NCI-H2081 treated with DMSO at 0.1 percent for 48 hours (cell line): ENCODE results near the gene TMEM107.
"Not testable (repeated sequence)": the region's sequence is repeated elsewhere in the genome, so short reads cannot be mapped to it uniquely, and the experiment has no call there.

ENCODE experiments used
- DNase-seq: peaks from one replicate; lab custom pipeline; 2025; lab: John Stamatoyannopoulos, UW

TMEM107 gene

GRCh38 chr17:8189711-8190477 lies 13.7 kb upstream of the TMEM107 start, which contains the start of gene BORCS6:
TSS of gene BORCS6 (minus strand) at chr17:8190180. CDS start at chr17:8190140, 40 bp downstream.
- DNase-seq, result peak; percentile 73

DNA sequence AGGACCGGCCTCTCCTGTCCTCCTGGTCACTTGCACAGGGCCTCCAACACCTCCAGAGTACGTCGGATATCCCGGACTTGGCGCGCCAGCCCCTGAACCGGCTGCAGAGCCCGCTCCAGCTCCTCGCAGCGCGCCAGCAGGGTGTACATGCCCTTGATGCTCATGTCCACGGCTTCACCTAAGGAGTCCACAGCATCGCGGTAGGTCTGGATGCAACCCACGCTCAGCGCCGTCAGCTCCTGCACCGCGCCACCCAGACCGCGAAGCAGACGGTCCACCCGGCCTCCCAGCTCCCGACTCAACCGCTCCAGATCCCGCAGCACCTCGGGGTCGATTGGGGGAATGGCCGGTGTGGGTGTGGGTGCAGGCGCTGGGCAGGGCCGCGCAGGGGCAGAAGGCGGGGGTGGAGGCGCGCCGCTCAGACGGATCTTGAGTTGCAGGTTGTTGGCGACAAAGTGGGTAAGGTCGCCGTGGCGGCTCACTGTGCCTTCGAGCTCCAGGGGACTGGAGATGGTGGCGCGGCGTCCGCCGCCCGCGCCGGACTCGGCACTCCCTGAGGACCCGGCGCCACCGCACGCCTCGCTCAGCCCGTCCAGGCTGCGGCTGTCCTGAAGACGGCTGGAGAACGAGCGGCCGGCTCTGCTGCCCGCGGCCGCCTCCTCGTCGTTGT lies 13.0 kb upstream of the TMEM107 start:
- DNase-seq, result no peak

DNA sequence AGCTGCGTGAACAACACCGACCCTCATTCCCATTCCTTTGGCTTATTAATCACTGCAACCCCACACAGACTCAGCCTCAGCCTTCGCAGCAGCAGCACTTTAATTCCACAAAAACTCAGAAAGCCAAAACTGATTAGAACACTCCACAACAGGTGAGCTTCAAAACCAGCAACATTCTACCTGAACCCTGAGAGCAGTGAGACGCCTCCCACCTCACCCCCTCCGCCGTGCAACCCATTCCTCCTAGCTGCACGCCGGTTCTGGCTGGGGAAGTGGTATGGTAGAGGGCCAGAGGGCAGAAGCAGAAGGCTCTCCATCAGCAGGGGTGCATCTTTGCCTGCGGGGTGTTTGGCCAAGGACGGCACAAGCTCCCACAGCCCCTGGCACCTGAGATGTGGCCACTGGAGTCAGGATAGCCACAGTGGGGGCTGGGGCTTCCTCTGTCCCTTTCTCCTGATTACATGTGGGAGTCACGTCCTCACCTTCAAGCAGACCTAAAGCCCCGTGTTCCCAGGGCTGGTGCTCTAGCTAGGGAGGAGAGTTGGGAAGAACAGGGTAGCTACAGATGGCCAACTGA lies 12.2 kb upstream of the TMEM107 start:
- no peak for DNase-seq

- peak; percentile 83 for DNase-seq
Observed at GRCh38 chr17:8187517-8188262, 11.5 kb upstream of the TMEM107 start.

DNA sequence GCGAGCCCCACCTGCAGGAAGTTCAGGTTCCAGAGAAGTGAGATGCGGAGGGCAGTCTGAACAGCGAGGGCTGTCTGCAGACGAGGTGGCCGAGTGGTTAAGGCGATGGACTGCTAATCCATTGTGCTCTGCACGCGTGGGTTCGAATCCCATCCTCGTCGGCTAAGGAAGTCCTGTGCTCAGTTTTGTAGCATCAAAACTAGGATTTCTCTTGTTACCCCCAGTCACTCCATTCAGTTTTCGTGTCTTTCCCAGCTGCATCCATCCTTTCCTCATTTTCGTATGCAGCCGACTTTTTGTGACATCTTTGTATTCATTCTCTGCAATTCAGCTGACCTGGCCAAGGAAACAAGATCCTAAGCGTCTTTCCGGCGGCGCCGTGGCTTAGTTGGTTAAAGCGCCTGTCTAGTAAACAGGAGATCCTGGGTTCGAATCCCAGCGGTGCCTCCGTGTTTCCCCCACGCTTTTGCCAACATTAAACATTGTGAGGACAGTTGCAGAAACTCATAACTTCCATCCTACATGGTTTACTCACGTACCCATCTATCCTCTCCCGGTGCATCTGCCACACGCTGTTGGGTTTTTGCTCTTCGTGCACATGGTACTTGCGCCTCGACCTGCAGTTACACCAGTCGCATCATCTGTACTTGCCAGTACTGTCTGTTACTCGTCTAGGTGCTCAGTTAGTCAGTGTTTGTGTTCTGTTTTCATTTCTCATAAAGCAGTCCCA lies 10.8 kb upstream of the TMEM107 start:
- DNase-seq, result peak; percentile 79

GRCh38 chr17:8186446-8186786 lies 10.2 kb upstream of the TMEM107 start:
- no peak for DNase-seq

DNA sequence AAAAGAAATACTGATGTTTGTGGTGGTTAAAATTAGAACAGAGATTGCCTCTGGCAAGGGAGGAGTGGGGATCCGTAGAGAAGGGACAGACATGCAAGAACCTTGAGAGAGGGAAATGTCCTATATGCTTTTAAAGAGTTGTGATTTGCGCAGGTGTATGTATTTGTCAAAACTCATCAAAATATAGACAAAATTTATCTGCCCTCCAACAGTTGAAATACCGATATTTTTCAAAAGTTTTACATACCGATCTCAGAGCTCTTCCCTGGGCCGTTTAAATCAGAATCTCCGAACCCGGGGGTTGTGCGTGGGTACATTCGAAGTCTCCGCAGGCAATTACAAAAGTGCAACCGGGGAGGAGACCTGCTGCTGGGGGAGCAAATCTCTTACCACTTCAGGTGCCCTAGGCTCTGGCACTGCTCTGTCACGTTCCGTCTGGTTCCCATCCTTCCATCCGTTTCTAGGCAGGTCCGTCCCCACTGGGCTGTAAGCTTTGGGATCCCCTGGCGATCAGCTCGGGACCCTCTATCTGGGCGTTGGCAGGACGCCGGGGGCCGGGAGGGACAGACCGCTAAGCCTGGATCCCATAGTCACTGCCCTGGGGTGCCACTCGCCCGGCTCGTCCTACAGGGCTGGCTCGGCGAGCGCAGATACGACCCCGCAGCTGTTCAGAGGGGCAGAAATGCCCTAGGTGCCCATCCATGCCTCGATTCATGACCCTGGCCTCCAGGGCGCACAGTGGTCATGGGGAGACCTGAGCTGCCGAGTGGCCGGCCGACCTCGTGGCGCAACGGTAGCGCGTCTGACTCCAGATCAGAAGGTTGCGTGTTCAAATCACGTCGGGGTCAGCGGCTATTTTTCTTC lies 9.6 kb upstream of the TMEM107 start:
- DNase-seq, result no peak

DNA sequence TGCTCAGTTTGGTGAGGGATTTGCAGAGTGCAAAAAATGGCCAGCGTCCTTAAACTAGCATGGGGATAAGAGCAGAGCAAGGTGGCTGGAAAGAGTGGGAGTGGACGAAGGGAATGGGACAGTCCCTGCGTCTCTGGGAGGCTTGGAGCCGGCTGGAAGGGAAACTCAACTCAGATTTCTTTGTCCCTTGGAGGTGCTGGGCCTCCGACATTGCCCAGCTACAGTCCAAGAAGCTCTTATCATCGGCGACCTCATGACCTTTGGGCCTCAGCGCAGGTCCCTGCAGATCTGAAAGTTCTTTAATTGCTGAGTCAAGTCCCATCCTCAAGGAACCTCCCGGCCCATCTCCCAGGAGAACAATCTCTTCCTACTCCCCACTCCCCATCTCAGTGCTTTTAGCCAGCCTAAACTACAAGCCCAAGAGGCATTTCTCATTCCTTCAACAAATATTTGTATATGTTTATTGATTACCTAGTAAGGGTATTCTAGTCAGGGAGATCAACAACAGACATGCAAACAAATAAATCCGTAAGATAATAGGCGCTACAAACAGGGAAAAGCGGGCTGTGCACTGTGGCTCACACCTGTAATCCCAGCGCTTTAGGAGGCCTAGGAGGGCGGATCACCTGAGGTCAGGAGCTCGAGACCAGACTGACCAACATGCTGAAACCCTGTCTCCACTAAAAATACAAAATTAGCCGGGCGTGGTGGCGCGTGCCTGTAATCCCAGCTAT lies 985 bp upstream of the TMEM107 start:
- DNase-seq, result no peak

DNA sequence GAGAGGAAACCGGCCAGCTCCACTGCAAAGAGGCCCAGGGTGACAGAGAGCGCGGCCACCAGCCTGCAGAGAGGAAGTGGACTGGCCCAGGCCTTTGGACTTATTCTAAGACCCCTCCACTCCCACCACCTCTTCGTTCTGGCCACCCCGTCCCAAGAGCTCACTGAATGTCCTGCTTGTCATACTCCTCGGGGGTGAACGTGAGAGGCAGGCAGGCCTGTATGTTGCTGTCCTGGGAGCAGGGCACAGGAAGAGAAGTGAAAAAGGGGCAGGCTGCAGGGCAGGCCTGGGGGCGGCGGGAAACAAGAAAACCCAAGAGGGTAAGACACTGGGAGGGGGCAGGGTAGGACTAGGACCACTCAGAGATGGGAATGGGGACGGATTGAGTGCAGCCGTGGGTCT lies 384 bp downstream of the TMEM107 start:
- no peak for DNase-seq

GRCh38 chr17:8173871-8174322 lies 2.3 kb downstream of the TMEM107 start:
- DNase-seq, result no peak

- peak; percentile 81 for DNase-seq
Observed at GRCh38 chr17:8173056-8173870, 2.9 kb downstream of the TMEM107 start.

DNA sequence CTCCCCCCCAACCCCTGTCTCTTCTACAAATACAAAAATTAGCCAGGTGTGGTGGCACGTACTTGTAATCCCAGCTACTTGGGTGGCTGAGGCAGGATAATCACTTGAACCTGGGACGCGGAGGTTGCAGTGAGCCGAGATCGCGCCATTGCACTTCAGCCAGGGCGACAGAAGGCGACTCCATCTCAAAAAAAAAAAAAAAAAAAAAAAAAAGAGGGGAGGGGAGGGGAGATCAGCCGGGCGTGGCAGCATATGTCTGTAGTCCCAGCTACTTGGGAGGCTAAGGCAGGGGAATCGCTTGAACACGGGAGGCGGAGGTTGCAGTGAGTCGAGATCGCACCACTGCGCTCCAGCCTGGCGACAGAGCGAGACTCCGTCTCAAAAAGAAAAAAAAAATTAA lies 6.0 kb downstream of the TMEM107 start:
- DNase-seq, result not testable (repeated sequence)

GRCh38 chr17:8167526-8167925 lies 8.7 kb downstream of the TMEM107 start:
- DNase-seq, result no peak

GRCh38 chr17:8166731-8167130 lies 9.4 kb downstream of the TMEM107 start:
- no peak for DNase-seq

- DNase-seq, result no peak
Observed at GRCh38 chr17:8164815-8165131, 11.4 kb downstream of the TMEM107 start.

- no peak for DNase-seq
Observed at GRCh38 chr17:8163978-8164814, 12.0 kb downstream of the TMEM107 start.

DNA sequence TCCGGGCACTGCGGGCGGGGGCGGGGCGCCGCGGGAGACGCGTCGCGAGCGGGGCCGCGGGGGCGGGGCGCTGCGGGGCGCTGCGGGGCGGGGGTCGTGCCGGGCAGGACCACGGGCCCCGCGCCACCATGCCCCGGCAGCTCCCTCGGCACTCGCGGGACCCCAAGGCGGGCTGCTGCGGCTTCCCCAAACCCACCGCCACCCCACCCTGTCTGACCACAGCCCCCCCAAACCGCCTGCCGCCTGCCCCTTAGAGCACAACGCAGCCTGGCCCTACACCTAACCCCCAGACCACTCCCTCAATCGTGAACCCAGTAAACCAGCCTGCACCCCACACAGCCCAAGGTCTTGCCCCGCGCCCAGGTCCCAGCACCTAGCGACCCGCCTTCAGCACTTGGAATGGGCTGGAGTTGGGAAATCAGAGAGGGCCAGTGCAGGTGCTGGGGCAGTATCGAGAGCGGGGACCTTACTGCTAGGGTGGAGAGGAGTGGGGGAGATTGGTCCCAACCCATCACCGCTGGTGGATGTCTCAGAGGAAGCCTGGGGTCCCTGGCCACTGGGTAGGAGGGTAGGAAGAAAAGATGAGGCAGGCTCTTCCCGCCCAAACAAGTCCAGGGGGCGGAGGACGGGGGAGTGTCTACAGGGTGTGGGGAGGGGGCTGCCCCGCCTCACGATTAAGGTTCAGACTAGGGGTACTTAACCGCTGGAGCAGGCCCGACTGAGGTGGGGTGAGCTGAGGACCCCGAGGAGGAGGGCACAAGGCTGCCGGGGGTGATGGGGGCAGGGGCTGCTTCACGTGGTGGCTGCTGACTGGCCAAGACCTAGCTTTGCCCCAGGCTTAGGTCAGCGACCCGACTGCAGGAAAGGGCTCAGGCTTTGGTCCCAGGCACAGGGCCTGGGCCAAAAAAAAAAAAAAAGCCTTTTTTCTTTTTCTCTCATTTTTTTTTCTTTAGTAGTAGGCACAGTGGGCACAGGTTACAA lies 12.9 kb downstream of the TMEM107 start:
- DNase-seq, result no peak
